Measurements from ENCODE around the gene IL25.

Gene IL25

DNA sequence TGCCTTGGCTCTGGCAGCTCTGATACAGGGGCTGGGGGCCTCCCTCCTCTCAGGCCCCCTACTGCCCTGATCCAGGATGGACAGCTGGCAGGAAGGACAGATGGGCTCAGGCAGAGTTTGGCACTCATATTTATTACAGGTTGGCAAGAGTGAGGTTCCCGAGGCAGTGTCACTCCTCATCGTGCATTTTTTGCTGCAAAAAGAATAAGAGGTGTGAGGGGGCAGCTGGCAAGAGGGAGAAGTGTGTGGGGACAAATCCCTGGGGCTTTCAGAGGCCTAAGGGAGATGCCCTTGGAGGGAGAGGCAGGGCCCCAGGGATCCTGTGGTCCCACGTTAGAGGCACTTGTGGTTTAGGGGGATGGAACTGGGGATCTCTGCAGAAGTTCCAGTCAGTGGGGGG, 9.3 kb downstream of the IL25 start:
- Histone ChIP-seq H3K9ac (no peak overlapping the region), H3K36me3 (ENCODE audit: insufficient read depth) (no peaks in the 10 kb centered on the region), H3K4me1 (ENCODE audit: low read depth, poor library complexity, severe bottlenecking) (no peaks in the 10 kb centered on the region), H3K27ac (no peak overlapping the region), H3K4me3 (IDR thresholded peaks at IDR 0.05; ENCODE audit: insufficient read depth, low read depth, low read length) (no peak overlapping the region), H3K79me2 (ENCODE audit: insufficient read depth, low read depth) (no peaks in the 10 kb centered on the region), H4K20me1 (ENCODE audit: insufficient read depth) (no peaks in the 10 kb centered on the region), H3K27me3 (ENCODE audit: insufficient read depth, low read depth) (peaks cover 2% of the 10 kb centered on the region; the same call in 1 of the 2 replicates), H2AFZ (ENCODE audit: low read depth) (no peak overlapping the region), H3K4me2 (no peak overlapping the region)
- TF ChIP-seq, protein P1, sequence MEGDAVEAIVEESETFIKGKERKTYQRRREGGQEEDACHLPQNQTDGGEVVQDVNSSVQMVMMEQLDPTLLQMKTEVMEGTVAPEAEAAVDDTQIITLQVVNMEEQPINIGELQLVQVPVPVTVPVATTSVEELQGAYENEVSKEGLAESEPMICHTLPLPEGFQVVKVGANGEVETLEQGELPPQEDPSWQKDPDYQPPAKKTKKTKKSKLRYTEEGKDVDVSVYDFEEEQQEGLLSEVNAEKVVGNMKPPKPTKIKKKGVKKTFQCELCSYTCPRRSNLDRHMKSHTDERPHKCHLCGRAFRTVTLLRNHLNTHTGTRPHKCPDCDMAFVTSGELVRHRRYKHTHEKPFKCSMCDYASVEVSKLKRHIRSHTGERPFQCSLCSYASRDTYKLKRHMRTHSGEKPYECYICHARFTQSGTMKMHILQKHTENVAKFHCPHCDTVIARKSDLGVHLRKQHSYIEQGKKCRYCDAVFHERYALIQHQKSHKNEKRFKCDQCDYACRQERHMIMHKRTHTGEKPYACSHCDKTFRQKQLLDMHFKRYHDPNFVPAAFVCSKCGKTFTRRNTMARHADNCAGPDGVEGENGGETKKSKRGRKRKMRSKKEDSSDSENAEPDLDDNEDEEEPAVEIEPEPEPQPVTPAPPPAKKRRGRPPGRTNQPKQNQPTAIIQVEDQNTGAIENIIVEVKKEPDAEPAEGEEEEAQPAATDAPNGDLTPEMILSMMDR (conservative IDR thresholded peaks at IDR 0.05; ENCODE audit: low read depth, low read length): no peak

DNA sequence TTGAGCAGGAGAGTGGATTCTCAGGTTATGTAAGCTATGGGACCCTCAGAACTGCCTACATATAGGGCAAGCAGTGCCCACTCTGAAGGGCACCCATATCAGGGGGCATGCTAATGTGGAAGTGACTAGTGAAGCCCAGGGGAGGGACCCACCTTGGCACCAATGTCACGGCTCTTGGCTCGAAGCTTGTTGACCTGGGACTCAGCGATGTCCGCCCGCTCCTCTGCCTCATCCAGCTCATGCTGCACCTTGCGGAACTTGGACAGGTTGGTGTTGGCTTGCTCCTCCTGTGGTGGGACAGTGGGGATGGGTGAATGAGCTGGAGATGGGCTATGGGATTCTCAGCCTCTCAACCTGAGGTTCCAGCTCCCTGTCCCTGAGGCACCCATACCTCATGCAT, 9.7 kb downstream of the IL25 start:
- Histone ChIP-seq H3K36me3 (ENCODE audit: insufficient read depth) (no peaks in the 10 kb centered on the region), H3K9ac (no peak overlapping the region), H3K4me2 (no peak overlapping the region), H3K27me3 (ENCODE audit: insufficient read depth, low read depth) (peaks cover 5% of the 10 kb centered on the region; the same call in 1 of the 2 replicates), H4K20me1 (ENCODE audit: insufficient read depth) (no peaks in the 10 kb centered on the region), H3K4me3 (IDR thresholded peaks at IDR 0.05; ENCODE audit: insufficient read depth, low read depth, low read length) (no peak overlapping the region), H3K79me2 (ENCODE audit: insufficient read depth, low read depth) (no peaks in the 10 kb centered on the region), H3K27ac (no peak overlapping the region), H3K4me1 (ENCODE audit: low read depth, poor library complexity, severe bottlenecking) (no peaks in the 10 kb centered on the region), H2AFZ (ENCODE audit: low read depth) (no peak overlapping the region)
- TF ChIP-seq, protein P1 (conservative IDR thresholded peaks at IDR 0.05; ENCODE audit: low read depth, low read length): no peak

DNA sequence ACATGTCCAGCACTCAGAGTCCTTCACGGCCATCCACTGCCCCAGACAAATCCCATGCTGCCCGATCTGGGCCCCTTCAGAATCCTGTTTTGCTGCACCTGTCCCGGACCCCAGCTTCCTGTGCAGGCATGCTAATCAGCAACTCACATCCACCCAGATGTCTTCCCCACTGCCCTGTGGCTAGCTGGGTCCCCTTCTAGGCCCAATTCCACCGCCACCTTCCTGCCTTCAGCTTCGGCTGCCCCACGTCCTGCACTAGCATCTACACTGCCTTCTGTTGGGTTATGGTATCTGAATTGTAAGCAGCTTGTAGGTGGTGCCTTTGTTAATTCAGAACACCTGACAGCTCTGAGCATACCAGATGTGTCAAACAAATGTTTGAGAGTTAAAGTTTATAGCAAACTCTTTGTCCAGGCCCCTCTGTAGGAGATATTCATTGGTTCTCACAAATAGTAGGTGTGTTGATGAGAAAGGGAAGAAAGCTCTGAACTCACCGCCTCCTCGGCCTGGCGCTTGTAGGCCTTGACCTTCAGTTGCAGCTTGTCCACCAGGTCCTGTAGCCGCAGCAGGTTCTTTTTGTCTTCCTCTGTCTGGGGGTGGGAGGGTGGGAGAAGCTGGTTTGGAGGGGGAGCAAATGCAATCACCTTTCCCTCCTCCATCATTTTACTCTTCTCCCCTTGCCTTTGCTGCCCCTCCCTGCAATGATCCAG, 10.3 kb downstream of the IL25 start:
- peaks cover 7% of the 10 kb centered on the region; the same call in 1 of the 2 replicates for H3K27me3 ChIP-seq (ENCODE audit: insufficient read depth, low read depth)
- no peaks in the 10 kb centered on the region for H3K36me3 ChIP-seq (ENCODE audit: insufficient read depth)
- no peaks in the 10 kb centered on the region for H3K79me2 ChIP-seq (ENCODE audit: insufficient read depth, low read depth)
- H3K9ac ChIP-seq: no peak overlapping the region
- TF ChIP-seq, protein P1 (conservative IDR thresholded peaks at IDR 0.05; ENCODE audit: low read depth, low read length): no peak
- no peak overlapping the region for H2AFZ ChIP-seq (ENCODE audit: low read depth)
- H4K20me1 ChIP-seq (ENCODE audit: insufficient read depth): no peaks in the 10 kb centered on the region
- no peak overlapping the region for H3K4me3 ChIP-seq (IDR thresholded peaks at IDR 0.05; ENCODE audit: insufficient read depth, low read depth, low read length)
- no peaks in the 10 kb centered on the region for H3K4me1 ChIP-seq (ENCODE audit: low read depth, poor library complexity, severe bottlenecking)
- no peak overlapping the region for H3K27ac ChIP-seq
- H3K4me2 ChIP-seq: no peak overlapping the region

DNA sequence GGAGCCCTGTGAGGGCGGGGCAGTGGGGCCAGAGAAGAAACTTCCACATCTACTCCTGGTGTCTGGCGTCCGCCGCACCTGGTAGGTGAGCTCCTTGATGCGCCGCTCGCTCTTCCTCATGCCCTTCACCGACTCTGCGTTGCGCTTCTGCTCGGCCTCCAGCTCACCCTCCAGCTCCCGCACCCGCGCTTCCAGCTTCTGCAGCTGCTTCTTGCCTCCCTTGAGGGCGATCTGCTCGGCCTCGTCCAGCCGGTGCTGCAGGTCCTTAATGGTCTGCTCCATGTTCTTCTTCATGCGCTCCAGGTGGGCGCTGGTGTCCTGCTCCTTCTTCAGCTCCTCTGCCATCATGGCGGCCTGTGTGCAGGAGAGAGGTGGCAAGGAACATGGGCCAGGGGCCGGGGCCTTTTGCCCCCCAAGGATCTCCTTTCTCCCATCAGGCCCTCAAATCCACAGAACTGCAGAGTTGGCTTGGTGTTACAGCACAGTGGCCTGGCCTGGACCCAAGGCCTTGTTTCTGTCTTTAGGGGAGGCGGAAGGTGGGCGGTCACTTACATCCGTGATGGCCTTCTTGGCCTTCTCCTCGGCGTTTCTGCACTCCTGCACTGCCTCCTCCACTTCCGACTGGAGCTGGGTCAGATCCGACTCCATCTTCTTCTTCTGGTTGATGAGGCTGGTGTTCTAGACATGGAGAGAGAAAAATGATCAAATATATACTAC, 11.9 kb downstream of the IL25 start:
- no peak overlapping the region for H3K4me2 ChIP-seq
- H3K27ac ChIP-seq: no peak overlapping the region
- no peak overlapping the region for H3K9ac ChIP-seq
- H4K20me1 ChIP-seq (ENCODE audit: insufficient read depth): no peaks in the 10 kb centered on the region
- peaks cover 7% of the 10 kb centered on the region; the same call in 1 of the 2 replicates for H3K27me3 ChIP-seq (ENCODE audit: insufficient read depth, low read depth)
- H3K79me2 ChIP-seq (ENCODE audit: insufficient read depth, low read depth): no peaks in the 10 kb centered on the region
- H2AFZ ChIP-seq (ENCODE audit: low read depth): no peak overlapping the region
- H3K4me3 ChIP-seq (IDR thresholded peaks at IDR 0.05; ENCODE audit: insufficient read depth, low read depth, low read length): no peak overlapping the region
- no peaks in the 10 kb centered on the region for H3K36me3 ChIP-seq (ENCODE audit: insufficient read depth)
- no peaks in the 10 kb centered on the region for H3K4me1 ChIP-seq (ENCODE audit: low read depth, poor library complexity, severe bottlenecking)
- TF ChIP-seq, protein P1 (conservative IDR thresholded peaks at IDR 0.05; ENCODE audit: low read depth, low read length): no peak
